HepG2 (cell line): ENCODE data around the gene RGS19. TPM values are rescaled to one million over a fixed set of nuclear protein-coding genes. Genes with fewer than 3 reads are reported as not detected.

Experiments
- CENPBD1 ChIP-seq: sonication (generic); formaldehyde crosslinking; IDR thresholded peaks from 2 replicates; pipeline ENCODE4 v1.8.0; 2022; ENCODE audit warnings: missing genetic modification reagents, low read depth, mild to moderate bottlenecking, borderline replicate concordance
- KDM3A ChIP-seq: IDR thresholded peaks from 2 replicates; pipeline ENCODE4 v1.6.1; 2018; ENCODE audit warnings: low read depth, missing compliant biosample characterization
- NFATC3 ChIP-seq: sonication (generic); formaldehyde crosslinking; IDR thresholded peaks from 2 replicates; pipeline ENCODE4 v1.5.1; 2020; ENCODE audit warnings: mild to moderate bottlenecking, missing genetic modification reagents
- PAXIP1 ChIP-seq: sonication (generic); formaldehyde crosslinking; conservative IDR thresholded peaks from 2 replicates; pipeline ENCODE4 v1.4.0; 2020; ENCODE audit warnings: mild to moderate bottlenecking, missing genetic modification reagents, moderate library complexity
- RAD51 ChIP-seq: fragments of 450-650 bp; IDR thresholded peaks from 2 replicates; pipeline ENCODE4 v1.6.1; 2016; ENCODE audit warnings: borderline replicate concordance
- USF2 ChIP-seq, 2 experiments: sonication (generic) in 1 of 2; formaldehyde crosslinking in 1 of 2; IDR thresholded peaks; 2 replicates each; pipeline versions ENCODE4 v1.5.1 to v1.6.1; 2011 to 2020; ENCODE audit warnings: borderline replicate concordance in 1 of 2, low read depth in 1 of 2, low read length in 1 of 2, mild to moderate bottlenecking in 1 of 2, missing genetic modification reagents in 1 of 2, moderate library complexity in 1 of 2
- ZNF142 ChIP-seq: sonication (generic); formaldehyde crosslinking; IDR thresholded peaks from 2 replicates; pipeline ENCODE4 v1.4.0; 2020; ENCODE audit warnings: missing genetic modification reagents
- ZNF296 ChIP-seq: sonication (generic); formaldehyde crosslinking; conservative IDR thresholded peaks from 2 replicates; pipeline ENCODE4 v1.5.0; 2020; ENCODE audit warnings: mild to moderate bottlenecking, missing genetic modification reagents
- ZNF597 ChIP-seq: sonication (generic); formaldehyde crosslinking; IDR thresholded peaks from 2 replicates; pipeline ENCODE4 v1.5.0; 2020; ENCODE audit warnings: missing genetic modification reagents
- ZNF781 ChIP-seq: sonication (generic); formaldehyde crosslinking; IDR thresholded peaks from 2 replicates; pipeline ENCODE4 v1.5.1; 2020; ENCODE audit warnings: borderline replicate concordance, mild to moderate bottlenecking, missing genetic modification reagents; ENCODE audit errors: not compliant biosample characterization
- polyA plus RNA-seq, 8 experiments: library from polyadenylated mRNA; depleted of rRNA in 3 of 8; stranded (reverse) in 7 of 8; unstranded in 1 of 8; fragments of >200 nt; fragmentation: Illumina TruSeq in 4 of 8; extraction: Trizol in 4 of 8; gene quantifications; 2 replicates each; pipeline versions ENCODE4 v1.2.1 to v1.2.3, GENCODE V29; 2011 to 2016; ENCODE audit warnings: low read depth in 4 of 8, missing spikeins in 1 of 8, mixed read lengths in 1 of 8; ENCODE audit not compliant: insufficient read depth in 1 of 8
- total RNA-seq, 5 experiments: library from RNA; depleted of rRNA; stranded (reverse); fragments of >200 nt; fragmentation: Illumina TruSeq; extraction: Trizol; gene quantifications; 2 replicates each; pipeline ENCODE4 v1.2.3, GENCODE V29; 2016; ENCODE audit warnings: low read depth in 1 of 5
- TF ChIP-seq, protein P1 (sequence below): sonication (generic); formaldehyde crosslinking; IDR thresholded peaks from 2 replicates; pipeline ENCODE4 v1.5.0; 2020; ENCODE audit warnings: mild to moderate bottlenecking, missing genetic modification reagents

The RGS19 gene
- total and polyA plus RNA-seq, 2 of the 13 experiments (the other 11 are each of a cell fraction or from before 2014, with no cell fraction given): 10.7 to 11.9 TPM

- peak; percentile 73 for TF ChIP-seq PAXIP1 (CRISPR knock-in tag)
- TF ChIP-seq ZNF597 (CRISPR knock-in tag): peak; percentile 100
- TF ChIP-seq RAD51: no peak
- peak; percentile 98 for TF ChIP-seq KDM3A (CRISPR knock-in tag)
- no peak; the same call in 1 of the 2 replicates for TF ChIP-seq USF2 (IDR thresholded peaks at IDR 0.05; ENCODE audit: low read depth, low read length)
- 0 out of 2 replicates have a peak, but pooled peaks have one; percentile 61 for TF ChIP-seq USF2 (CRISPR knock-in tag; IDR thresholded peaks at IDR 0.05; ENCODE audit: borderline replicate concordance)
- TF ChIP-seq, protein P1, sequence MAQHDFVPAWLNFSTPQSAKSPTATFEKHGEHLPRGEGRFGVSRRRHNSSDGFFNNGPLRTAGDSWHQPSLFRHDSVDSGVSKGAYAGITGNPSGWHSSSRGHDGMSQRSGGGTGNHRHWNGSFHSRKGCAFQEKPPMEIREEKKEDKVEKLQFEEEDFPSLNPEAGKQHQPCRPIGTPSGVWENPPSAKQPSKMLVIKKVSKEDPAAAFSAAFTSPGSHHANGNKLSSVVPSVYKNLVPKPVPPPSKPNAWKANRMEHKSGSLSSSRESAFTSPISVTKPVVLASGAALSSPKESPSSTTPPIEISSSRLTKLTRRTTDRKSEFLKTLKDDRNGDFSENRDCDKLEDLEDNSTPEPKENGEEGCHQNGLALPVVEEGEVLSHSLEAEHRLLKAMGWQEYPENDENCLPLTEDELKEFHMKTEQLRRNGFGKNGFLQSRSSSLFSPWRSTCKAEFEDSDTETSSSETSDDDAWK (CRISPR knock-in tag): no peak
- TF ChIP-seq CENPBD1 (CRISPR knock-in tag): no peak; the same call in 1 of the 2 replicates
- TF ChIP-seq ZNF781 (CRISPR knock-in tag): peak; percentile 90
- TF ChIP-seq ZNF296 (CRISPR knock-in tag): peak; percentile 81; the same call in 1 of the 2 replicates
- TF ChIP-seq NFATC3: peak; percentile 98
- no peak; the same call in 1 of the 2 replicates for TF ChIP-seq ZNF142 (CRISPR knock-in tag)
These were observed 16.5 kb downstream of the RGS19 start, which contains the start of gene TCEA2 (continued) for GRCh38 chr20:64062596-64063388.
